IPS DF 4.7 (cell line): Measurements from ENCODE around the gene TCP11.

Experiments
- DNase-seq: peaks from one replicate; pipeline ENCODE4 v3.0.0-alpha.2; 2013; ENCODE audit warnings: low spot score; ENCODE audit errors: extremely low read depth

TCP11 gene

DNA sequence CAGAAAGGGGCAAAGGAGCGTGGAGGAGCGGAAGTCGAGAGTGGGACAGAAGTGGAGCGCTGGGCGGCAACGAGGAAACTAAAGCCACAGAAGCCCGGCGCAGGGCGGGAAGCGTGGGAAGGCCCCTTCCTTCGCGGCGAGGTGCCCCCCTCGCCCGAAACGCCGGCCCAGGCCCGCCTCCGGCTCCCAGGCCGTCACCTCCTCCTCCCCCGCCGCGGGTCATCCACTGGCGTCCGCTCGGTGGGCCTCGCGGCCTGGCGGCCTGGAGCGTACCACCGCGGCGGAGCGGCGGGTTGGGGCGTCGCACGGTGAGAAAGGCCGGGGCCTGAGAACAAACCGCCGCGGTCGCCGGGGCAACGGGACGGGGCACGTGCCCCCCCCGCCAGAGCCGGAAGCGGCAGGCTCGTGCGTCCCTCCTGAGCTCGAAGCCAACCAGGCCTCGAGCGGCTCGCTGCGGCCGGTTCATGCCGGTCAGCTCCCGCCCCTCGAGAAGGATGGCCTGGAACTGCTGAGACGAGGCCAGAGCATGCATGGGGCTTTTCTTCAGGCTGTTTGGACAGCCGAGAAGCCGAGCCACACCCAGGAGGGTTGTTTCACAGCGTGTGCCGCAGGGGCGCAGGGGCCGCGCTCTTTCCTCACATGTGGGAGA, at the start of gene TCP11:
Gene TCP11 (minus strand): TSS at position 333 of the 649 bp plus-strand sequence. CDS start 469 bp downstream, outside the sequence.
- no peak for DNase-seq

- no peak for DNase-seq
Observed at GRCh38 chr6:35190306-35190705, 49.2 kb upstream of the TCP11 start.

DNA sequence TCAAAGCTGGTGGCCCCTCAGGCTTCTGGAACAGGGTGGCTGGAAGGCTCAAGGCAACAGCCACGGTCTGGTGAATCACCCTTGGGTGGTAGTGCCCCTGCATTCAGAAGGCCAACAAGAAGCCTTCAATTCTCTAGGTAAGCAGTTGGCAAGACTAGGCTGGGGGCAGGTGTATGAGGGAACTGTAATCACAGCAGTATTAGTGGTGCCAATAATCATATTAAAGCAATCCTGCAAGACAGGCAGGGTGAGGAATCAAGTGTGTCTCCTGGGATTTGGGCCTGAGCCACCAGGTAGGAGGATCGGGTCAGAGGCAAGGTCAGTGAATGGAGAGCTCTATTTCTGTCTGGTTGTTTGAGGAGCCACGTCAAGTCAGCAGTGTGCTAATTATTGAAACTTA, 47.7 kb upstream of the TCP11 start:
- DNase-seq, result no peak

GRCh38 chr6:35186571-35186970, 45.4 kb upstream of the TCP11 start:
- DNase-seq, result no peak

DNA sequence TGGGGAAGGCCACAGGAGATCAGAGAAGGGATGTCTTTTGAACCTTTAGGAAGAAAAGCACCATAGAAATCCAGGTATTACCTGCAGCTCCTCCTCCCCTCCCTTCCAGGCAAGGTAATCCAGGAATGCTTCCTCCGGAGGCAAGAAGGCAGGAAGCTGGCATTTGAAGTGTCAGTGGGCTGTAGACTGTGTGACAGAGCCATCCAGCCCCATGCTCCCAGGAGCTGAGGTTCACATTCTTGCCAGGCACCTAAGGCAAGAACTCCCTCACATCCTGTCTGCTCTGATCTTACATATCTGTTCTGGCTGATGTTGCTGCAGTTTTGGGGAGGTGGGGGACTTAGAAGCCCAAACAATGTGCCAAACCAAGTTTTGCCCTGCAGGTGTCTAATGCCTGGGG, 44.8 kb upstream of the TCP11 start:
- DNase-seq, result no peak

- DNase-seq, result no peak
Observed at GRCh38 chr6:35185302-35185681, 44.2 kb upstream of the TCP11 start.

GRCh38 chr6:35184580-35185301, 43.6 kb upstream of the TCP11 start:
- DNase-seq, result no peak

GRCh38 chr6:35183935-35184334, 42.8 kb upstream of the TCP11 start:
- DNase-seq, result no peak

- DNase-seq, result no peak
Observed at GRCh38 chr6:35183281-35183680, 42.1 kb upstream of the TCP11 start.

- DNase-seq, result no peak
Observed at GRCh38 chr6:35181933-35182612, 40.9 kb upstream of the TCP11 start.

- no peak for DNase-seq
Observed at GRCh38 chr6:35181308-35181932, 40.3 kb upstream of the TCP11 start.

DNA sequence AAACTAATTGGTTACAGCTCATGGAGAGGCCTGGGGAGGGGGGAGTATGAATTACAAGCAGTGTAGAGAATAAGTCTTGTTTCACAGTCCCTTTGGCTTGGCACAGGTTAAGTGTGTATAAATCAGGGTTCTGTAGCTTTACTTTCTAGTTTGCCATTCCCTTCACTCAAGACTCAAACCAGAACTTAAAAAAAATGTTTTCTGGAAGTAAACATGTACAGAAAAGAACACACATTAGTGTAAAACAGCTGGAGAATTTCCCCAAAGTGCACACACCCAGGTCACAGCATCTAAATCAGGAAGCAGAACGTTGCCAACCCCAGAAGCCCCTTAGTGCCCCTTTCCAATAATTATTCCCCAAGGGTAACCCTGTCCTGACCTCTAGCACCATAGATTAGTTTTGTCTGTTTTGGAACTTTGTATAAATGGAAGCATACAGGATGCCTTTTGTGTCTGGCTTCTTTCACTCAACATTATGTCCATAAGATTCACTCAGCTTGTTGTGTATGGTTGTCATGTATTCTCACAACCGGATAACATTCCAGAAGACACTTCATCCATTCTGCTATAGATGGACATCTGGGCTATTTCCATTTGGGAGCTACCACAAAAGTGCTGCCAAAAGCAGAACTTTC, 38.9 kb upstream of the TCP11 start:
- no peak for DNase-seq

- DNase-seq, result no peak
Observed at GRCh38 chr6:35178932-35179832, 38.0 kb upstream of the TCP11 start.

DNA sequence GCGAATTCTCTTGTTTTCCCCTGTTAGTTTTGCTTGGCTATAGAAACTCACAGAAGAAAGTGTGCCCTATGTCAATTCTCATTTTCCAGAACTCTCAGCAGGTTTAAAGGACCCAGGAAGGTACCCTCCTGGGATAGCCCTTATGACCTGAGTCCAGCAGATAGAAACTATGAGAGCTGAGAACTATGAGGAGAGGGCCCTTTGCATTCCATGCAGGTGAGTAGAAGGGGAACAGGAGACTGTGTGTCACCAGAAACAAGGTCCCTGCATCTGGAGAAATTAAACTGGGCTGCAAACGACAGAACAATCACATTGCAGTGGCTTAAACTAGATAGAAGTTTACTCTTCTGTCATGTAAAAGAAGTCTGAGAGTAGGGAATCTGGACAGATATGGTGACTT, 36.9 kb upstream of the TCP11 start:
- DNase-seq, result no peak

DNA sequence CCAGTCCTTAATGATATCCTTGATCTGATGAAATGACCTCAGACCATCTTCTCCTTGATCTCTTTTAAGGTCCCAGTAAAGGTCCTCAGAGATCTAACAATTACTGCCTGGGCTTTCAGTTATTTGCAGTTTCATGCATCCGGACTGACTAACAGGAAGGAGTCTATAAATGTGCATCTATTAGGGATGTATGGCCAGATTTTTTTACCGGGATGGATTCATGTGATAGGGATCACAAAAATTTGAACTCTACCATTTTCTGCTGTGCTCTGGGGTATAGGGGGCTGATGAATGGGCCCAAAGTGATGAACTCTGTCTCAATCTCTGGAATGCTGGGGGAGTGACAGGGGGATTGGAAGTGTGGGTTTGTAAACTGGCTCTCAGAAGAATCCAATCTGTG, 36.5 kb upstream of the TCP11 start:
- DNase-seq, result no peak

- DNase-seq, result no peak
Observed at GRCh38 chr6:35177157-35177556, 36.0 kb upstream of the TCP11 start.

DNA sequence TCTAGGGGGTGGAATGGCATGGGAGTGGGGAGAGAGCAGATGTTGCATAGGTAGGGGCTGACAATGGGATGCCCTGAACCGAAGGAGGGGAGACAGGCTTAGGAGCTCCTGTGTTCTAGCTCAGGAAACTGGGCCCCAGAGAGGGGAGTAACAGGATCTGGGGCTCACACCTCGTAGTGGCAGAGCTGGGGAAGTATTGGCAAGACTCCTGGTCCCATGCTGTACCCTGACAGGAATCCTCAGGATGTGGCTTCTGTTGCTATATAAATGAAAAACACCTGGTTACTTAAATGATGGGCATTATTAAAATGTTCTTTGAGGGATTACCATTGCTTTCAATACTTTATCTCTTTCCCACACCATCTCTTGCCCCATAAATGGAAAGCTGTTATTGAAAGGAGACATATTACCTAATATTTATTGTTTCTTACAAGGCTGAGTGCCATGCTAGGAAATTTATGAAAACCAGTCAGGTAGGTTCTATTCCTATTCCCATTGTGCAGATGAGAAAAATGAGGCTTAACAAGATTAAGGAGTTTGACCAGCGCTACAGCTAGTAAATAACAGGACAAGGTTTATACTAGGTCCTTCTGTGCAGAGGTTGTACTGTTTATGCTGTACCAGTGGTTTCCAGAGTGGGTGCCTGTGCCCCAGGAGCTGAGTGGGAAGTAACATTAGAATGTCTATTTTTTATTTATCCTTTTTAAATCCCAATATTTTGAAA, 35.3 kb upstream of the TCP11 start:
- DNase-seq, result no peak

DNA sequence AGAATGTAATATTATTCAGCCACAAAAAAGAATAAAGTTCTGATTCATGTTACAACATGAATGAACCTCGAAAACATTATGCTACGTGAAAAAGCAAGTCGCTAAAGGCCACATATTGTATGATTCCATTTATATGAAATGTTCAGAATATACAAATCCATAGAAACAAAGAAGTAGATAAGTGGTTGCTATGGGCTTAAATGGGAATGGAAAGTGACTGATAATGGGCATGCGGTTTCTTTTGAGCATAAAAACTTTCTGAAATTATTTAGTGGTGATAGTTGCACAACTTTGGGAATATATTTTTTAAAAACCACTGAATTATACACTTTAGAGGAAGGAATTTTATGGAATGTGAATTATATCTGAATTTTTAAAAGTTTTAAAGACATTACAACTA, 33.4 kb upstream of the TCP11 start:
- DNase-seq, result no peak

DNA sequence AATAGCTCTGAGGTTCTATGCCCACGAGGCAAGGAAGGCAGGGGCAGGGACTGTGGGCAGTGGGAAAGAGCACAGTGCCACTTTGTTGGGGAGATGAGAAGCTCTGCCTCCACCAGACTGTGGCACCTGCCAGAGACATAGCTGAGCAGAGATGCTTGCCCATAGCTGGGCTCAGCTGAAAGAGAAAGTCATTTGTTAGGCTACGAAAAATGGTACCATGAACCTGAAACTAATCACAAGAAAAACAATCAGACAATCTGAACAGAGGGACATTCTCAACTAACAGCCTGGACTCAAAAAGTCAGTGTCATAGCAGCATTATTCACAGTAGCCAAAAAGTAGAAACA, 32.9 kb upstream of the TCP11 start:
- no peak for DNase-seq

DNA sequence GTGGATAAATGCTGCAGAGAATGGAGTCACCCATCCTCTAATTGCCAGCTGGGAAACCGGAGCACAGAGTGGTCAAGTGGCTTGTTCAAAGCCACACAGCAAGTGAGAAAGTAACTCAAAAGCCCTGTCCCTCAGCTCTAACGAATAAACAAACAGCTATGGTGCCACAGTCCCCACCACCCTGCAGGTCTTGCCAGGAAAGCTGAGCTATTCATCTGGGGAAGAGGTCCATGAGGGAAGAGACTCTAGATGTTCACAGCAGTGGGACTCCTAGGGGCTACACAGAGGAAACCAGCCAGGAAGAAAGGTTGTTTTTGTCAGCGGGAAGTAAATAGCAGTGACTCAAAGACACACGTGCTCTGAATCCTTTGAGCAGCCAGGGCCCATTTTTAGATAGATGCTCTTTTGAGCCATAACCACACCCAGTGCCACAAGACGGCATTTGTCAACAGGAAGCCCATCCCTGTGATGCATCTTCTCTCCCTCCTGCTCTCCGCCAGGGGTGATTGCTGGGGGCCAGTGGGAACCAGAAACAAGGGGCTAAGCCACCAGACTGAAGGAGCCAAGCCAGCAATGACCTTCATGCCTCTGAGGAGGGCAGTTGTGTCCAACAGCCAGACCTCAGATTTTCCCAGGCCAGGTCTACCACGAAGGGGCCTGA, 32.4 kb upstream of the TCP11 start:
- no peak for DNase-seq
